Hepatocyte (in vitro differentiated cells): Measurements from ENCODE around the gene IMPACT. TPM values are rescaled to one million over a fixed set of nuclear protein-coding genes. Genes with fewer than 3 reads are reported as not detected.

Experiments
- DNase-seq: peaks from one replicate; pipeline ENCODE4 v3.0.0-alpha.2; 2016; ENCODE audit warnings: low spot score
- H2AFZ ChIP-seq: fragments of 200-600 bp; sonication (generic); 2 replicates; pipeline ENCODE4 v1.6.0; 2016; ENCODE audit warnings: antibody characterized with exemption, mild to moderate bottlenecking
- H3K27ac ChIP-seq: fragments of 200-600 bp; sonication (generic); 2 replicates; pipeline ENCODE4 v1.5.1; 2016; ENCODE audit warnings: mild to moderate bottlenecking
- H3K27me3 ChIP-seq: fragments of 200-600 bp; sonication (generic); 2 replicates; pipeline ENCODE4 v1.6.1; 2016
- H3K36me3 ChIP-seq: fragments of 200-600 bp; sonication (generic); replicated peaks from 2 replicates; pipeline ENCODE4 v1.5.1; 2016; ENCODE audit warnings: low read depth; ENCODE audit not compliant: insufficient read depth
- H3K4me1 ChIP-seq: fragments of 200-600 bp; sonication (generic); 2 replicates; pipeline ENCODE4 v1.5.1; 2016; ENCODE audit warnings: mild to moderate bottlenecking, moderate library complexity; ENCODE audit not compliant: insufficient read depth
- H3K4me2 ChIP-seq: fragments of 200-600 bp; sonication (generic); 2 replicates; pipeline ENCODE4 v1.6.0; 2016
- H3K4me3 ChIP-seq: fragments of 200-600 bp; sonication (generic); 2 replicates; pipeline ENCODE4 v1.5.1; 2016; ENCODE audit warnings: mild to moderate bottlenecking
- H3K79me2 ChIP-seq: fragments of 200-600 bp; sonication (generic); 2 replicates; pipeline ENCODE4 v1.6.0; 2017; ENCODE audit warnings: mild to moderate bottlenecking
- H3K9me2 ChIP-seq: fragments of 200-600 bp; sonication (generic); replicated peaks from 2 replicates; pipeline ENCODE4 v1.6.0; 2017; ENCODE audit warnings: mild to moderate bottlenecking; ENCODE audit not compliant: insufficient read depth
- H3K9me3 ChIP-seq: fragments of 200-600 bp; sonication (generic); 2 replicates; pipeline ENCODE4 v1.5.1; 2016; ENCODE audit warnings: low read depth, mild to moderate bottlenecking
- H4K20me1 ChIP-seq: fragments of 200-600 bp; sonication (generic); 2 replicates; pipeline ENCODE4 v1.6.0; 2016; ENCODE audit warnings: mild to moderate bottlenecking; ENCODE audit not compliant: insufficient read depth, poor library complexity, severe bottlenecking
- EZH2 ChIP-seq: fragments of 200-600 bp; sonication (generic); IDR thresholded peaks from 2 replicates; pipeline ENCODE4 v1.6.1; 2016; ENCODE audit warnings: antibody characterized with exemption, mild to moderate bottlenecking, borderline replicate concordance
- EZH2phosphoT487 ChIP-seq: fragments of 200-600 bp; sonication (generic); IDR thresholded peaks from one replicate; pipeline ENCODE4 v1.6.1; 2018; ENCODE audit warnings: antibody characterized with exemption, mild to moderate bottlenecking, low read depth, moderate library complexity; ENCODE audit not compliant: unreplicated experiment, severe bottlenecking
- WGBS: methylation state at CpG from one replicate; pipeline ENCODE4 v1.1.6; 2016; ENCODE audit warnings: low lambda C conversion rate; ENCODE audit errors: missing lambda C conversion rate; 5-methylcytosine and 5-hydroxymethylcytosine counted together
- polyA plus RNA-seq: library from polyadenylated mRNA; unstranded; fragments of >200 nt; fragmentation: Nextera tagmentation; extraction: Ambion mirVana; gene quantifications from 2 replicates; pipeline ENCODE4 v1.2.1, GENCODE V29; 2016
- total RNA-seq: library from RNA; depleted of rRNA; stranded (reverse); fragments of >200 nt; gene quantifications from 2 replicates; pipeline ENCODE4 v1.2.3, GENCODE V29; 2014
- TF ChIP-seq, protein P1 (sequence below): fragments of 200-600 bp; sonication (generic); IDR thresholded peaks from 2 replicates; pipeline ENCODE4 v1.5.1; 2016; ENCODE audit warnings: antibody characterized with exemption, mild to moderate bottlenecking; ENCODE audit not compliant: poor library complexity

The IMPACT gene
- total and polyA plus RNA-seq, 2 experiments from 2014 or later: 21.7 to 36.3 TPM

DNA sequence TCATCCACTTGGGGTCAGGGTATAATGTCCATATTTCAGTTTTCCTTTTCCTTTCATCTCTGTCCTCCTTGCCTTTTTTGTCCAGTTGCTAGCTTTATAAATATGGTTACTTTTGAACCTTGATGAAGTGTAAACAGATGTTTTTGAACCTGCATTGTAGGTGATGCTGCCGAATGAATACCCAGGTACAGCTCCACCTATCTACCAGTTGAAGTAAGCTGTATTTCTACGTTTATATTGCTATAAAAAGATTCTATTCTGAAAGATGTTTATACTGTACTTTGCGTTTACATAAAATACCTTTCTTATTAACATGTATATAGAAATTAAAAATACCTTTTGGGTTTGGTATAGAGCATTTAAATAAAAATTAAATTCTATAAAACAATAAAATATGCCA lies 2.2 kb downstream of the IMPACT start:
- Histone ChIP-seq H3K4me1 (peaks cover 15% of the 10 kb centered on the region), H3K36me3 (no peaks in the 10 kb centered on the region), H3K27me3 (peaks cover 5% of the 10 kb centered on the region), H4K20me1 (no peaks in the 10 kb centered on the region), H3K27ac (no peak overlapping the region), H2AFZ (no peak overlapping the region), H3K9me3 (no peaks in the 10 kb centered on the region), H3K4me3 (no peak overlapping the region), H3K4me2 (no peak overlapping the region), H3K9me2 (no peaks in the 10 kb centered on the region), H3K79me2 (peaks cover 11% of the 10 kb centered on the region)
- WGBS: 76% methylated on average over 3 of the region's 3 CpGs
- no peak for DNase-seq
- TF ChIP-seq EZH2phosphoT487 (no peak), EZH2 (no peak)
- TF ChIP-seq, protein P1, sequence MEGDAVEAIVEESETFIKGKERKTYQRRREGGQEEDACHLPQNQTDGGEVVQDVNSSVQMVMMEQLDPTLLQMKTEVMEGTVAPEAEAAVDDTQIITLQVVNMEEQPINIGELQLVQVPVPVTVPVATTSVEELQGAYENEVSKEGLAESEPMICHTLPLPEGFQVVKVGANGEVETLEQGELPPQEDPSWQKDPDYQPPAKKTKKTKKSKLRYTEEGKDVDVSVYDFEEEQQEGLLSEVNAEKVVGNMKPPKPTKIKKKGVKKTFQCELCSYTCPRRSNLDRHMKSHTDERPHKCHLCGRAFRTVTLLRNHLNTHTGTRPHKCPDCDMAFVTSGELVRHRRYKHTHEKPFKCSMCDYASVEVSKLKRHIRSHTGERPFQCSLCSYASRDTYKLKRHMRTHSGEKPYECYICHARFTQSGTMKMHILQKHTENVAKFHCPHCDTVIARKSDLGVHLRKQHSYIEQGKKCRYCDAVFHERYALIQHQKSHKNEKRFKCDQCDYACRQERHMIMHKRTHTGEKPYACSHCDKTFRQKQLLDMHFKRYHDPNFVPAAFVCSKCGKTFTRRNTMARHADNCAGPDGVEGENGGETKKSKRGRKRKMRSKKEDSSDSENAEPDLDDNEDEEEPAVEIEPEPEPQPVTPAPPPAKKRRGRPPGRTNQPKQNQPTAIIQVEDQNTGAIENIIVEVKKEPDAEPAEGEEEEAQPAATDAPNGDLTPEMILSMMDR: no peak

DNA sequence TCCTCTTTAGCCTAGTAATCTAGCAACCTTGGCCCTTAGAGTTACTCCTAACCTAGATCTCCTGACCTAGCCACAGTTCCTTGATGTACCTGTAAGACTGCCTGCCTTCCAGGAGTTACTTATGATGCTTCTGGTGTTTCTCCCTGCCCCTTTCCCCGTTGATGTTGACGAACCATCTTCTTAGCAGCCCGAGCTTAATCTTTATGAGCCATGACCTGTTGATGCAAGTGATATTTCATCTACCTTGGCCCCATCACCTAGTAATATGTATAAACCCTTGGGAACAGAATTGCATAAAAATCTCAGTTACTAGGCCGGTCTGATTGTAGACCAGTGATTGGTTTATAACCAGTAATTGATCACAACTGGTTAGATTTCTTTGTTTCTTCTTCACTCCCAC lies 2.7 kb downstream of the IMPACT start:
- WGBS: 89% methylated on average over 4 of the region's 4 CpGs
- H4K20me1 ChIP-seq: no peaks in the 10 kb centered on the region
- no peaks in the 10 kb centered on the region for H3K36me3 ChIP-seq
- no peak overlapping the region for H3K4me2 ChIP-seq
- H3K9me3 ChIP-seq: no peaks in the 10 kb centered on the region
- no peak overlapping the region for H3K4me3 ChIP-seq
- peaks cover 11% of the 10 kb centered on the region for H3K79me2 ChIP-seq
- no peak overlapping the region for H2AFZ ChIP-seq
- no peak overlapping the region for H3K27ac ChIP-seq
- no peak for DNase-seq
- H3K27me3 ChIP-seq: peaks cover 5% of the 10 kb centered on the region
- no peaks in the 10 kb centered on the region for H3K9me2 ChIP-seq
- H3K4me1 ChIP-seq: peaks cover 15% of the 10 kb centered on the region
- no peak for TF ChIP-seq EZH2
- TF ChIP-seq, protein P1: no peak
- no peak for TF ChIP-seq EZH2phosphoT487

DNA sequence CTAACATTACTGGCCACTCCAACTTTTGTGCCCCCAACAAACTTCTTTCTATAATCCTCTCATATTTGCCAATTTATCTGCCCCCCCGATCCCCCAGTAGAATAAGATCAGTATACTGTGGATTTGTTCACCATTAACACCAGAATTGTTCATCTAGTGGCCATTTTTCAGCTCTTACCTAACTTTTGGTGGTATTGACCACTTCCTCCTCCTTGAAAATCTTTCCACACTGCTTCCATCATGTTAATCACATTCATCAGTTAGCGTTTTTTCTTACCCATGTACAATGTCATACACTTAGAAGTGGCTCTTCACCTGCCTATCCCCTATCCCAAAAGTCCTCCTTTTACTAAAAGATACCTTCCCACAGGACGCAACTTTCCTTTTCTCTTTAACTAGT lies 6.1 kb downstream of the IMPACT start:
- Histone ChIP-seq H3K27me3 (no peaks in the 10 kb centered on the region), H3K4me2 (no peak overlapping the region), H3K36me3 (no peaks in the 10 kb centered on the region), H3K79me2 (peaks cover 6% of the 10 kb centered on the region), H3K4me1 (peaks cover 5% of the 10 kb centered on the region), H3K4me3 (no peak overlapping the region), H3K27ac (no peak overlapping the region), H4K20me1 (no peaks in the 10 kb centered on the region), H3K9me2 (no peaks in the 10 kb centered on the region), H2AFZ (no peak overlapping the region), H3K9me3 (no peaks in the 10 kb centered on the region)
- no peak for DNase-seq
- 97% methylated on average over 3 of the region's 3 CpGs for WGBS
- TF ChIP-seq, protein P1: no peak
- TF ChIP-seq EZH2 (no peak), EZH2phosphoT487 (no peak)

DNA sequence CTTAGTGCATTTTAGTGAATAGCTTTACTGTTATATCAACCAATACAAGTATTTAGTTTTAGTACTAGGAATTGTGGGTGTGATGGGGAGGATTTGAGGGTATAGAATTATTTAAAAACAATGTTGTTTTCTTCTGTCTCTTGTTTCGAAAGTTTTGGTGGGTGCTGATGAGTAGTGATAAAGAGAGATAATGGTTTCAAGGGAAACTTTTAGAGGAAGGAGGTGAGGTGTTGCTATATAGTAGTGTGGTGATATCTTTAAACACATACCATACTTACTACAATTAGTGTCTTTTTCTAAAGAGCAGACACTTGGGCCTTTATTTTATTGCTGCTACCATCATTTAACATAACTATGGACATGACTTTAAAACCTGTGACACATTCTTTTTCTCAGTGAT lies 10.5 kb downstream of the IMPACT start:
- TF ChIP-seq EZH2phosphoT487 (no peak), EZH2 (no peak)
- TF ChIP-seq, protein P1: no peak
- Histone ChIP-seq H3K27me3 (no peaks in the 10 kb centered on the region), H3K36me3 (no peaks in the 10 kb centered on the region), H3K79me2 (no peaks in the 10 kb centered on the region), H3K9me3 (no peaks in the 10 kb centered on the region), H3K4me3 (no peak overlapping the region), H3K4me1 (no peaks in the 10 kb centered on the region), H3K27ac (no peak overlapping the region), H3K4me2 (no peak overlapping the region), H3K9me2 (no peaks in the 10 kb centered on the region), H2AFZ (no peak overlapping the region), H4K20me1 (no peaks in the 10 kb centered on the region)
- 86% methylated on average over 1 of the region's 1 CpG for WGBS
- DNase-seq: no peak
